T-cell (primary cell): Measurements from ENCODE around the gene GPATCH11. TPM values are rescaled to one million over a fixed set of nuclear protein-coding genes. Genes with fewer than 3 reads are reported as not detected.
A peak's percentile ranks its signal among the peaks of the same experiment; 100 is the strongest.

Source experiments
- ATAC-seq, 4 experiments: fragments of 200-7000 bp in 3 of 4; fragments of 150-1000 bp in 1 of 4; cut with Tn5 transposase; replicated peaks in 1 of 4; 1 replicate in 3 of 4; 2 replicates in 1 of 4; pipeline ENCODE4 v1.10.0; 2021; ENCODE audit warnings: moderate library complexity in 3 of 4, mild to moderate bottlenecking in 2 of 4, moderate number of reproducible peaks in 1 of 4
- CTCF ChIA-PET, 2 donors: fragments of 300-600 bp; sonication (Branson Sonifier 250); formaldehyde crosslinking; loops; one replicate each; lab custom pipeline; 2022; ENCODE audit warnings: antibody characterized with exemption in 2 of 2; lab: Charles Lee
- POLR2A ChIA-PET, 2 donors: fragments of 300-600 bp; sonication (Branson Sonifier 250); formaldehyde crosslinking; loops; one replicate each; lab custom pipeline; 2022; ENCODE audit warnings: antibody characterized with exemption in 2 of 2; lab: Charles Lee
- DNase-seq, 35 experiments: peaks; one replicate each; pipeline versions ENCODE4 v3.0.0 to v3.0.0-alpha.2; 2013 to 2023
- H3K27ac ChIP-seq: one replicate; pipeline ENCODE4 v1.5.1; 2013; ENCODE audit warnings: low read length
- H3K27me3 ChIP-seq, 2 experiments: replicated peaks in 1 of 2; 1 replicate in 1 of 2; 2 replicates in 1 of 2; pipeline versions ENCODE4 v1.6.1 to v1.7.0; 2013; ENCODE audit warnings: low read length in 1 of 2, mixed read lengths in 1 of 2; ENCODE audit not compliant: control insufficient read depth in 2 of 2, insufficient read depth in 2 of 2; ENCODE audit errors: extremely low read depth in 1 of 2
- H3K36me3 ChIP-seq, 2 donors: 1 replicate in 1 of 2; 2 replicates in 1 of 2; pipeline versions ENCODE4 v1.6.1 to v1.7.0; 2013; ENCODE audit warnings: low read length in 1 of 2; ENCODE audit not compliant: control insufficient read depth in 2 of 2, insufficient read depth in 1 of 2; ENCODE audit errors: extremely low read depth in 1 of 2
- H3K4me1 ChIP-seq, 2 experiments: 1 replicate in 1 of 2; 2 replicates in 1 of 2; pipeline versions ENCODE4 v1.6.1 to v1.7.0; 2013; ENCODE audit warnings: low read length in 2 of 2, mixed read lengths in 1 of 2; ENCODE audit not compliant: insufficient read depth in 2 of 2, control insufficient read depth in 1 of 2; ENCODE audit errors: extremely low read depth in 1 of 2
- H3K4me3 ChIP-seq, 2 donors: 1 replicate in 1 of 2; 2 replicates in 1 of 2; pipeline versions ENCODE4 v1.5.1 to v1.7.0; 2013; ENCODE audit warnings: mild to moderate bottlenecking in 2 of 2, low read length in 1 of 2, moderate library complexity in 1 of 2; ENCODE audit not compliant: control insufficient read depth in 1 of 2; ENCODE audit errors: extremely low read depth in 1 of 2
- H3K9me3 ChIP-seq: 2 replicates; pipeline ENCODE4 v1.7.0; 2013
- H3K27ac Mint-ChIP-seq, 2 donors: one replicate each; pipeline ENCODE4 v1.8.0; 2020 to 2021; ENCODE audit warnings: mild to moderate bottlenecking in 2 of 2, mixed read lengths in 2 of 2
- H3K27me3 Mint-ChIP-seq, 2 donors: one replicate each; pipeline ENCODE4 v1.8.0; 2021 to 2022; ENCODE audit warnings: mixed read lengths in 2 of 2
- H3K36me3 Mint-ChIP-seq: one replicate; pipeline ENCODE4 v1.8.0; 2021; ENCODE audit warnings: mixed read lengths
- H3K4me1 Mint-ChIP-seq, 3 donors: one replicate each; pipeline ENCODE4 v1.8.0; 2020 to 2022; ENCODE audit warnings: mixed read lengths in 3 of 3, mild to moderate bottlenecking in 1 of 3
- H3K4me3 Mint-ChIP-seq, 3 donors: one replicate each; pipeline ENCODE4 v1.8.0; 2020 to 2022; ENCODE audit warnings: mild to moderate bottlenecking in 3 of 3, mixed read lengths in 3 of 3, moderate library complexity in 3 of 3
- H3K9me3 Mint-ChIP-seq, 3 donors: one replicate each; pipeline ENCODE4 v1.8.0; 2020 to 2022; ENCODE audit warnings: mixed read lengths in 3 of 3
- WGBS: methylation state at CpG from one replicate; pipeline ENCODE4 v1.1.5; 2013; ENCODE audit warnings: missing lambda C conversion rate; ENCODE audit not compliant: insufficient coverage; 5-methylcytosine and 5-hydroxymethylcytosine counted together
- total RNA-seq, 35 experiments: library from RNA in 6 of 35; stranded (reverse) in 6 of 35; fragments of 120-200 nt in 1 of 35; gene quantifications; one replicate each; pipeline versions ENCODE4 v1.2.1 to v1.2.4 and lab custom pipeline; 2013 to 2026

The GPATCH11 gene
- total RNA-seq, 5 donors from 2014 or later (not counting 1 experiment from before 2014, with no cell fraction given) = 6.7 to 14.7 (median 12.5) TPM

DNA sequence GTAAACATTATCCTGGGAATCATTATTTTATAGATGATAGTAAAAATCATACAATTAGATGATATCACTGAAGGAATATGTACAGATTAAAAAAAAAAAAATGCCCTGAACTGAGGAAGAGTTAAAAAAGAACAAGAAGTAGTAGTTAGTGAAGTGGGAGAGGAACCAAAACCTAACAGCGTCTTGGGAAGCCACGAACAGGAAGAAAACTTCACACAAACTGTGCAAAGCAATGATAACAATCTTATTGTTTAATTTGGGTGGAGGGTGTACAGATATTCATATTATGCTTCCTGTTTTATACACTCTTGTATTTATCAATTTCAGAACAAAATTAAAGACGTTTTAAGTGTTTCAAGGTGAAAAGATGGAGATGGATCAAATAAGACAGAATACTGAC, 3.6 kb upstream of the GPATCH11 start:
- DNase-seq (peak in 1 of 35 experiments; percentile 46), ATAC-seq (no peak)
- H3K36me3 Mint-ChIP-seq = peaks cover 51% of the 10 kb centered on the region
- Histone ChIP-seq H3K9me3 (no peaks in the 10 kb centered on the region), H3K4me3 (no peak overlapping the region), H3K36me3 (peaks cover 0 to 30% of the 10 kb centered on the region in 2 donors), H3K27ac (peak overlapping the region; percentile 47), H3K4me1 (peaks cover 23 to 36% of the 10 kb centered on the region in 2 experiments), H3K27me3 (no peaks in the 10 kb centered on the region)
- H3K4me3 Mint-ChIP-seq = peak overlapping the region in 2 of 3 donors; percentile 58 to 69
- CTCF ChIA-PET = no interaction called here
- H3K4me1 Mint-ChIP-seq = peaks cover 24 to 67% (median 52%) of the 10 kb centered on the region in 3 donors
- POLR2A ChIA-PET = no interaction called here
- no peaks in the 10 kb centered on the region for H3K9me3 Mint-ChIP-seq
- H3K27me3 Mint-ChIP-seq = no peaks in the 10 kb centered on the region
- H3K27ac Mint-ChIP-seq = peak overlapping the region; percentile 90 to 92
- WGBS = no CpG with 5 or more reads among the region's 3 CpGs

DNA sequence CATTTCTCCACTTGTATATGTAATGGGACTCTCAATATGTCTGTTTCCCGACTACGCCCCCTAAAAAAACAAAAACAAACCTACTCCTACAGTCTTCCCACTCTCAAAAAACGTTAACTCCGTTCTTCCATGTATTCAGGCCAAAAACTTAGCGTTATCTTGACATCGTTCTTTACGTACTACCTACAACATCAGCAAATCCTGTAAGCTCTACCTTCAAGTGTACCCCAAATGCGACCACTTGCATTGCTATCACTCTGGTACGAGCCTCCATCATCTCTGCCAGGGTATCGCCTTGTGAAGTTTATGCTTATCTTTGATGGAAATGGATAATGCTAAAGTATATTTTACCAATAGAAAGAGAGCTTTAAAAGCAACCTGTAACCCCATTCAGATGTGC, 479 bp downstream of the GPATCH11 start:
- no peak for DNase-seq

GRCh38 chr2:37085731-37086147, 1.4 kb downstream of the GPATCH11 start:
- no peaks in the 10 kb centered on the region for H3K27me3 ChIP-seq
- ChIA-PET CTCF (interaction anchor here in 1 of 2 donors (0.5 kb wide), 1 partner anchor 1642 kb away, joined by 4 read pairs; no protein-coding TSS in a partner anchor), POLR2A (interaction anchor here (0.6 kb wide), 2 partner anchors 17 to 146 kb away, joined by 3 read pairs; no protein-coding TSS in a partner anchor)
- peak overlapping the region in 1 of 2 donors; percentile 4 for H3K27ac Mint-ChIP-seq
- ATAC-seq = no peak
- peaks cover 0 to 16% of the 10 kb centered on the region in 2 donors for H3K36me3 ChIP-seq
- H3K9me3 ChIP-seq = no peaks in the 10 kb centered on the region
- peaks cover 37% of the 10 kb centered on the region for H3K36me3 Mint-ChIP-seq
- no peak overlapping the region for H3K27ac ChIP-seq
- H3K4me1 ChIP-seq = peaks cover 13 to 22% of the 10 kb centered on the region in 2 experiments
- peak overlapping the region in 1 of 3 donors; percentile 7 for H3K4me3 Mint-ChIP-seq
- no CpG with 5 or more reads among the region's 1 CpG for WGBS
- H3K27me3 Mint-ChIP-seq = no peaks in the 10 kb centered on the region
- H3K4me1 Mint-ChIP-seq = peaks cover 6 to 38% (median 24%) of the 10 kb centered on the region in 3 donors
- H3K9me3 Mint-ChIP-seq = no peaks in the 10 kb centered on the region
- H3K4me3 ChIP-seq = no peak overlapping the region
- peak in 1 of 35 experiments; percentile 8 for DNase-seq

More for the DNA sequence above, 479 bp downstream of the GPATCH11 start:
- POLR2A ChIA-PET = interaction anchor here in 1 of 2 donors (0.6 kb wide), 1 partner anchor 72 kb away, joined by 3 read pairs; the partner anchor contains the start of gene EIF2AK2
- H3K27ac Mint-ChIP-seq = no peak overlapping the region
- H3K4me3 Mint-ChIP-seq = no peak overlapping the region
- H3K9me3 Mint-ChIP-seq = no peaks in the 10 kb centered on the region
- H3K36me3 Mint-ChIP-seq = peaks cover 39% of the 10 kb centered on the region
- CTCF ChIA-PET = interaction anchor here (0.6 to 0.9 kb wide), 4 partner anchors 42 to 805 kb away, joined by 3 to 4 read pairs (median 3); no protein-coding TSS in a partner anchor
- H3K27me3 ChIP-seq = no peaks in the 10 kb centered on the region
- H3K27ac ChIP-seq = peak overlapping the region; percentile 73
- H3K4me3 ChIP-seq = peak overlapping the region; percentile 78 to 88
- ATAC-seq = no peak
- 0% methylated on average over 5 of the region's 10 CpGs for WGBS
- H3K9me3 ChIP-seq = no peaks in the 10 kb centered on the region
- peaks cover 16 to 30% of the 10 kb centered on the region in 2 experiments for H3K4me1 ChIP-seq
- peaks cover 6 to 47% (median 34%) of the 10 kb centered on the region in 3 donors for H3K4me1 Mint-ChIP-seq
- peaks cover 0 to 8% of the 10 kb centered on the region in 2 donors for H3K36me3 ChIP-seq
- no peaks in the 10 kb centered on the region for H3K27me3 Mint-ChIP-seq

DNA sequence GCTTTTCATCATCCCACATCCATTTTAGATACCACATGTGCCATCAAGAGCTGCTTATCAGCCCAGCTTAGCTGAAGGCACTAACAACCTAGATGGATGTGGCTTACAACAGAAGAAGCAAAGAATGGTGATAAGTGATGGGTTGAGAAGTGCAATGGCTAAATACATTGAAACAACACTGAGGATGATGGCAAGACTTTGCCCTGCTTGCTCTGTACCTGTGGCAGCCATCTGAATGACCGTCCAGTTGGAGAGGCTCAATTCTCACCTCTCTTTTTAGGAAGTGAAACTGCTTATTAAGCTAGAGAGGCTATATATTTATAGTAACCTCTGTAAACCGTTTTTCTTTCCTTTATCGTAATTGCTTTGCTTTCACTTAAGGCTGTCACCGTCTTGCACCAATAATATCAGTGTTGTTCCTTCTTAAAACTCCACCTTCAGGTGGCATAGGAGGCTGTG, 5.7 kb downstream of the GPATCH11 start:
- CTCF ChIA-PET = no interaction called here
- peaks cover 0 to 4% of the 10 kb centered on the region in 2 experiments for H3K4me1 ChIP-seq
- H3K9me3 ChIP-seq = no peaks in the 10 kb centered on the region
- no peak overlapping the region for H3K4me3 ChIP-seq
- ATAC-seq (no peak), DNase-seq (no peak)
- H3K36me3 Mint-ChIP-seq = peaks cover 34% of the 10 kb centered on the region
- H3K27me3 ChIP-seq = no peaks in the 10 kb centered on the region
- H3K4me1 Mint-ChIP-seq = peaks cover 6 to 13% (median 8%) of the 10 kb centered on the region in 3 donors
- H3K36me3 ChIP-seq = peaks cover 0 to 45% of the 10 kb centered on the region in 2 donors
- H3K9me3 Mint-ChIP-seq = no peaks in the 10 kb centered on the region
- no CpG with 5 or more reads among the region's 4 CpGs for WGBS
- no peak overlapping the region for H3K4me3 Mint-ChIP-seq
- H3K27me3 Mint-ChIP-seq = no peaks in the 10 kb centered on the region
- POLR2A ChIA-PET = no interaction called here
- no peak overlapping the region for H3K27ac Mint-ChIP-seq
- no peak overlapping the region for H3K27ac ChIP-seq

DNA sequence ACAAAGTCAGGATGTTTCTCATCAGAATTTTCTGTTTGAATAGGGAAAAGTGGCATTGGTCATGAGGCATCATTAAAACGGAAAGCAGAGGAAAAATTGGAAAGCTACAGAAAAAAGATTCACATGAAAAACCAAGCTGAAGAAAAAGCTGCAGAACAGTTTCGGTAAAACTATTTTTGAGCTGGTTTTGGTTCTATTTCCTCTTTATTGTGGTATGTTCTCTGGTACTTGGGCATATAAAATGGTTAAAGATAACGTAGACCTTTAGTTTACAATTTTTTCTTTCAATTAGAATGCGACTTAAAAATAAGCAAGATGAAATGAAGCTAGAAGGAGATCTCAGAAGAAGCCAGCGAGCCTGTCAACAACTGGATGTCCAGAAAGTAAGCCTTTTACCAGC, 7.6 kb downstream of the GPATCH11 start:
- no peak for ATAC-seq
- ChIA-PET CTCF (no interaction called here), POLR2A (no interaction called here)
- DNase-seq = no peak
- Mint-ChIP-seq H3K4me1 (peaks cover 6 to 13% (median 6%) of the 10 kb centered on the region in 3 donors), H3K27me3 (no peaks in the 10 kb centered on the region), H3K27ac (peak overlapping the region in 1 of 2 donors; percentile 38), H3K9me3 (no peaks in the 10 kb centered on the region), H3K36me3 (peaks cover 43% of the 10 kb centered on the region), H3K4me3 (no peak overlapping the region)
- Histone ChIP-seq H3K9me3 (no peaks in the 10 kb centered on the region), H3K27me3 (no peaks in the 10 kb centered on the region), H3K36me3 (peaks cover 0 to 55% of the 10 kb centered on the region in 2 donors), H3K4me3 (no peak overlapping the region), H3K4me1 (no peaks in the 10 kb centered on the region), H3K27ac (no peak overlapping the region)
- 80% methylated on average over 1 of the region's 5 CpGs for WGBS

- Histone ChIP-seq H3K27me3 (no peaks in the 10 kb centered on the region), H3K4me1 (no peaks in the 10 kb centered on the region), H3K4me3 (no peak overlapping the region), H3K27ac (no peak overlapping the region), H3K9me3 (no peaks in the 10 kb centered on the region), H3K36me3 (peaks cover 5 to 69% of the 10 kb centered on the region in 2 donors)
- no peak for ATAC-seq
- no peaks in the 10 kb centered on the region for H3K4me1 Mint-ChIP-seq
- ChIA-PET CTCF (no interaction called here), POLR2A (interaction anchor here (0.6 to 0.9 kb wide), 2 partner anchors 32 to 43 kb away, joined by 4 to 10 read pairs; no protein-coding TSS in a partner anchor)
- H3K9me3 Mint-ChIP-seq = no peaks in the 10 kb centered on the region
- peak overlapping the region in 1 of 2 donors; percentile 44 for H3K27ac Mint-ChIP-seq
- no peak overlapping the region for H3K4me3 Mint-ChIP-seq
- H3K27me3 Mint-ChIP-seq = no peaks in the 10 kb centered on the region
- 89% methylated on average over 1 of the region's 1 CpG for WGBS
- DNase-seq = no peak
- H3K36me3 Mint-ChIP-seq = peaks cover 54% of the 10 kb centered on the region
These were observed 12.2 kb downstream of the GPATCH11 start for GRCh38 chr2:37096568-37096967.
